HepG2 (cell line): ENCODE measurements around the gene HBD. TPM values are rescaled to one million over a fixed set of nuclear protein-coding genes. Genes with fewer than 3 reads are reported as not detected.

Experiments used
- HNF4G ChIP-seq, 2 experiments: sonication (generic) in 1 of 2; formaldehyde crosslinking in 1 of 2; IDR thresholded peaks; 2 replicates each; pipeline versions ENCODE4 v1.4.0 to v1.6.1; 2011 to 2020; ENCODE audit warnings: borderline replicate concordance in 2 of 2, low read depth in 2 of 2, mild to moderate bottlenecking in 2 of 2, low read length in 1 of 2, missing genetic modification reagents in 1 of 2, moderate library complexity in 1 of 2
- REPIN1 ChIP-seq: sonication (generic); formaldehyde crosslinking; IDR thresholded peaks from 2 replicates; pipeline ENCODE4 v1.8.0; 2022; ENCODE audit warnings: missing genetic modification reagents, low read depth, mild to moderate bottlenecking, borderline replicate concordance
- ZNF557 ChIP-seq: sonication (generic); formaldehyde crosslinking; IDR thresholded peaks from 2 replicates; pipeline ENCODE4 v1.4.0; 2020; ENCODE audit warnings: missing genetic modification reagents
- ZNF564 ChIP-seq: sonication (generic); formaldehyde crosslinking; IDR thresholded peaks from 2 replicates; pipeline ENCODE4 v1.8.1; 2023; ENCODE audit warnings: mild to moderate bottlenecking, missing genetic modification reagents
- ZSCAN29 ChIP-seq: sonication (generic); formaldehyde crosslinking; conservative IDR thresholded peaks from 2 replicates; pipeline ENCODE4 v1.4.0; 2020; ENCODE audit warnings: mild to moderate bottlenecking, missing genetic modification reagents
- polyA plus RNA-seq, 8 experiments: library from polyadenylated mRNA; depleted of rRNA in 3 of 8; stranded (reverse) in 7 of 8; unstranded in 1 of 8; fragments of >200 nt; fragmentation: Illumina TruSeq in 4 of 8; extraction: Trizol in 4 of 8; gene quantifications; 2 replicates each; pipeline versions ENCODE4 v1.2.1 to v1.2.3, GENCODE V29; 2011 to 2016; ENCODE audit warnings: low read depth in 4 of 8, missing spikeins in 1 of 8, mixed read lengths in 1 of 8; ENCODE audit not compliant: insufficient read depth in 1 of 8
- total RNA-seq, 5 experiments: library from RNA; depleted of rRNA; stranded (reverse); fragments of >200 nt; fragmentation: Illumina TruSeq; extraction: Trizol; gene quantifications; 2 replicates each; pipeline ENCODE4 v1.2.3, GENCODE V29; 2016; ENCODE audit warnings: low read depth in 1 of 5
- TF ChIP-seq, protein P1 (sequence below): sonication (generic); formaldehyde crosslinking; IDR thresholded peaks from 2 replicates; pipeline ENCODE4 v1.4.0; 2020; ENCODE audit warnings: missing genetic modification reagents, mild to moderate bottlenecking, borderline replicate concordance
- TF ChIP-seq, protein P2 (sequence below): sonication (generic); formaldehyde crosslinking; IDR thresholded peaks from 2 replicates; pipeline ENCODE4 v1.4.0; 2020; ENCODE audit warnings: low read depth, mild to moderate bottlenecking, missing genetic modification reagents
- TF ChIP-seq, protein P3 (sequence below): IDR thresholded peaks from 2 replicates; pipeline ENCODE4 v1.6.1; 2016

HBD gene
- total and polyA plus RNA-seq, 2 of the 13 experiments (the other 11 are each of a cell fraction or from before 2014, with no cell fraction given) = not detected

DNA sequence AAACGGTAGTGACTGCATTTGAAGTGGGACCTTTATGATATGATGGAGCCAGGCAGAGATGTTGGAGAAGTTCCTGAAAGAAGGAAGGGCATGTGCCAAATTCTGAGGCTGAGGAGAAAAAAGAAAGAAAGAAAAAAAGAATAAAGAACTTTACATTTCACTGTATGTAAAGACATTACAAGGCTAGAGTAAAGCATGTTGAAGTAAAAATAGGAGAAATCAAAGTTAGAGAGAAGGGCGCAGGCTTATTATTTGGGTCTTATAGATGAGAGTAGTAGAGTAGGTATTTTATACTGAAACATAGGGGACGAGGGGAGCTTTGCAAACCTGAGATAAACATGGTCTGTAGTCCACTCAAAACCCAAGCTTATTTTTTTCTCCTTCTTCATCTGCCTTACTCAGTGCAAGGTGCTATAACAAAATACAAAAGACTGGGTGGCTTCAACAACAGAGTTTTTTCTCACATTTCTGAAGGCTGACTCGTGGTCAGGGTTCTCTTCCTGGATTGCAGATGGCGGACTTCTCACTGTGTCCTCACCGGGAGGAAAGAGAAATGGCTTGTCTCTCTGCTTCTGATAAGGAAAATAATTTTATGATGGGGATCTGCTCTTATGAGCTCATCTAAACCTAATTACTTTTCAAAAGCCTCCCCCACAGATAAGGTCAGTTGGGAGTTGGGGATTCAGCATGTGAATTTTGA is 12.6 kb upstream of the HBD start (continued):
- TF ChIP-seq, protein P1, sequence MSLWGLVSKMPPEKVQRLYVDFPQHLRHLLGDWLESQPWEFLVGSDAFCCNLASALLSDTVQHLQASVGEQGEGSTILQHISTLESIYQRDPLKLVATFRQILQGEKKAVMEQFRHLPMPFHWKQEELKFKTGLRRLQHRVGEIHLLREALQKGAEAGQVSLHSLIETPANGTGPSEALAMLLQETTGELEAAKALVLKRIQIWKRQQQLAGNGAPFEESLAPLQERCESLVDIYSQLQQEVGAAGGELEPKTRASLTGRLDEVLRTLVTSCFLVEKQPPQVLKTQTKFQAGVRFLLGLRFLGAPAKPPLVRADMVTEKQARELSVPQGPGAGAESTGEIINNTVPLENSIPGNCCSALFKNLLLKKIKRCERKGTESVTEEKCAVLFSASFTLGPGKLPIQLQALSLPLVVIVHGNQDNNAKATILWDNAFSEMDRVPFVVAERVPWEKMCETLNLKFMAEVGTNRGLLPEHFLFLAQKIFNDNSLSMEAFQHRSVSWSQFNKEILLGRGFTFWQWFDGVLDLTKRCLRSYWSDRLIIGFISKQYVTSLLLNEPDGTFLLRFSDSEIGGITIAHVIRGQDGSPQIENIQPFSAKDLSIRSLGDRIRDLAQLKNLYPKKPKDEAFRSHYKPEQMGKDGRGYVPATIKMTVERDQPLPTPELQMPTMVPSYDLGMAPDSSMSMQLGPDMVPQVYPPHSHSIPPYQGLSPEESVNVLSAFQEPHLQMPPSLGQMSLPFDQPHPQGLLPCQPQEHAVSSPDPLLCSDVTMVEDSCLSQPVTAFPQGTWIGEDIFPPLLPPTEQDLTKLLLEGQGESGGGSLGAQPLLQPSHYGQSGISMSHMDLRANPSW (CRISPR knock-in tag) = no peak
- TF ChIP-seq ZSCAN29 (CRISPR knock-in tag) (no peak), REPIN1 (CRISPR knock-in tag) (no peak), ZNF557 (no peak), HNF4G (IDR thresholded peaks at IDR 0.05; ENCODE audit: borderline replicate concordance, low read depth, low read length) (no peak), HNF4G (CRISPR knock-in tag; IDR thresholded peaks at IDR 0.05; ENCODE audit: borderline replicate concordance, low read depth) (no peak), ZNF564 (CRISPR knock-in tag) (no peak)
- TF ChIP-seq, protein P2, sequence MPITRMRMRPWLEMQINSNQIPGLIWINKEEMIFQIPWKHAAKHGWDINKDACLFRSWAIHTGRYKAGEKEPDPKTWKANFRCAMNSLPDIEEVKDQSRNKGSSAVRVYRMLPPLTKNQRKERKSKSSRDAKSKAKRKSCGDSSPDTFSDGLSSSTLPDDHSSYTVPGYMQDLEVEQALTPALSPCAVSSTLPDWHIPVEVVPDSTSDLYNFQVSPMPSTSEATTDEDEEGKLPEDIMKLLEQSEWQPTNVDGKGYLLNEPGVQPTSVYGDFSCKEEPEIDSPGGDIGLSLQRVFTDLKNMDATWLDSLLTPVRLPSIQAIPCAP = no peak
- TF ChIP-seq, protein P3, sequence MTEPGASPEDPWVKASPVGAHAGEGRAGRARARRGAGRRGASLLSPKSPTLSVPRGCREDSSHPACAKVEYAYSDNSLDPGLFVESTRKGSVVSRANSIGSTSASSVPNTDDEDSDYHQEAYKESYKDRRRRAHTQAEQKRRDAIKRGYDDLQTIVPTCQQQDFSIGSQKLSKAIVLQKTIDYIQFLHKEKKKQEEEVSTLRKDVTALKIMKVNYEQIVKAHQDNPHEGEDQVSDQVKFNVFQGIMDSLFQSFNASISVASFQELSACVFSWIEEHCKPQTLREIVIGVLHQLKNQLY (CRISPR knock-in tag) = no peak
- TF ChIP-seq, all 625 proteins: peak for 0
